ENCODE data around the gene CDH13. TPM values are rescaled to one million over a fixed set of nuclear protein-coding genes. Genes with fewer than 3 reads are reported as not detected.

Gene CDH13
- total RNA-seq, 4 donors from 2014 or later: 6.4 to 19.7 (median 11.7) TPM

DNA sequence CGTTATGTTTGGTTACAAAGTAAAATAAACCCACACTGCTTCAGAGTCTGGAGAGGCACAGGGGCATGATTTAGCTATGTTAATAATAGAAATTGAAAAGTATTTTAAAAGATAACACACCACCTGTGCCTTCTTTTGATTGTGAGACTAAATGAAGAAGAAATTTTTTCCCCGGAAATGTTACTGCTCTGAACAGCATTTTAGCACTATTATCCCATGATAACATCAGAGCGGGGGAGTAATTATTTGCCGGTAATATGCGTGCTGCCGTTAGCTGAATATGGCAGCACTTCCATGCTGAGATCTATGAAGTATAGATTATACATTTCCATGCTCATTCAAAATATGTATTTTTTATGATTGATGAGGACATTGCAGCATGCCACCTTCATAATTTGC lies 680.8 kb downstream of the CDH13 start:
- TF ChIP-seq, protein P1, sequence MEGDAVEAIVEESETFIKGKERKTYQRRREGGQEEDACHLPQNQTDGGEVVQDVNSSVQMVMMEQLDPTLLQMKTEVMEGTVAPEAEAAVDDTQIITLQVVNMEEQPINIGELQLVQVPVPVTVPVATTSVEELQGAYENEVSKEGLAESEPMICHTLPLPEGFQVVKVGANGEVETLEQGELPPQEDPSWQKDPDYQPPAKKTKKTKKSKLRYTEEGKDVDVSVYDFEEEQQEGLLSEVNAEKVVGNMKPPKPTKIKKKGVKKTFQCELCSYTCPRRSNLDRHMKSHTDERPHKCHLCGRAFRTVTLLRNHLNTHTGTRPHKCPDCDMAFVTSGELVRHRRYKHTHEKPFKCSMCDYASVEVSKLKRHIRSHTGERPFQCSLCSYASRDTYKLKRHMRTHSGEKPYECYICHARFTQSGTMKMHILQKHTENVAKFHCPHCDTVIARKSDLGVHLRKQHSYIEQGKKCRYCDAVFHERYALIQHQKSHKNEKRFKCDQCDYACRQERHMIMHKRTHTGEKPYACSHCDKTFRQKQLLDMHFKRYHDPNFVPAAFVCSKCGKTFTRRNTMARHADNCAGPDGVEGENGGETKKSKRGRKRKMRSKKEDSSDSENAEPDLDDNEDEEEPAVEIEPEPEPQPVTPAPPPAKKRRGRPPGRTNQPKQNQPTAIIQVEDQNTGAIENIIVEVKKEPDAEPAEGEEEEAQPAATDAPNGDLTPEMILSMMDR (IDR thresholded peaks at IDR 0.05; ENCODE audit: low read depth): no peak

DNA sequence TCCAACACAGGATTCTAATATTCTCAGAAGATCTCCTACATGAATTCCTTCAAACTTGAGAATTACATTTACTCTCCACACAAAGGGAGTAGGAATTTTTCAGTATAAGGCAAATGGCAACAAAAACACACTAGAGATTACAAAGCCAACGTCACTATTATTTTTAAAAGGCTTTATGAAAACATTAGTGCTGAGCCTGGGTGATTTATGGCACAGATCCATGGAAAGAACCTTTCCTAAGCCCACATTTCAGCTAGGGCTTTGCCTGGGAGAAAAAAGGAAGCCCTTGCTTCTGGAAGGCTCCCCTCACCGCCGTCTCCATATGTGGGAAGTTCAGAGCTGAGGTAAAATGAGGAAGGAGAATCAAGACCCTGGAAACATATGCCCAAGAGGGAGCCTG lies 681.6 kb downstream of the CDH13 start:
- TF ChIP-seq, protein P1 (IDR thresholded peaks at IDR 0.05; ENCODE audit: low read depth): no peak

DNA sequence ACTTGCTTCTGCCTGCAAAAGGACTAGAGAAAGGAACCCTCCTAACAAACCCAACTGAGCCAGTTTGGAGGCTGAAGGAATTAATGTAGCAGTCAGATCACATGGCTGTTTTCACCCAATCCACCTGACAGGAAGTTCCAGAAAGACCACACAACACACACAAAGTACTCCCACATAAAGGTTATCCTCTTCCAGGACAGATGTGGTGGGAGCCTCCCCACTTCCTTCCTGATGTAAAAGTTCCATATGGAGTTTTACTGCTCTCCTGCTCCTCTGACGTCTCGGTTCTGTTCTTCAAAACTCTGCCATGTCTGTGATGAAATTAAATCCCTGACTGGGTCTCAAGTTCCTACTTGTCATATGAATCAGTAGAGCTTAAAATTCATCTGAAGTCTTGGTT lies 684.0 kb downstream of the CDH13 start:
- TF ChIP-seq, protein P1 (IDR thresholded peaks at IDR 0.05; ENCODE audit: low read depth): no peak

DNA sequence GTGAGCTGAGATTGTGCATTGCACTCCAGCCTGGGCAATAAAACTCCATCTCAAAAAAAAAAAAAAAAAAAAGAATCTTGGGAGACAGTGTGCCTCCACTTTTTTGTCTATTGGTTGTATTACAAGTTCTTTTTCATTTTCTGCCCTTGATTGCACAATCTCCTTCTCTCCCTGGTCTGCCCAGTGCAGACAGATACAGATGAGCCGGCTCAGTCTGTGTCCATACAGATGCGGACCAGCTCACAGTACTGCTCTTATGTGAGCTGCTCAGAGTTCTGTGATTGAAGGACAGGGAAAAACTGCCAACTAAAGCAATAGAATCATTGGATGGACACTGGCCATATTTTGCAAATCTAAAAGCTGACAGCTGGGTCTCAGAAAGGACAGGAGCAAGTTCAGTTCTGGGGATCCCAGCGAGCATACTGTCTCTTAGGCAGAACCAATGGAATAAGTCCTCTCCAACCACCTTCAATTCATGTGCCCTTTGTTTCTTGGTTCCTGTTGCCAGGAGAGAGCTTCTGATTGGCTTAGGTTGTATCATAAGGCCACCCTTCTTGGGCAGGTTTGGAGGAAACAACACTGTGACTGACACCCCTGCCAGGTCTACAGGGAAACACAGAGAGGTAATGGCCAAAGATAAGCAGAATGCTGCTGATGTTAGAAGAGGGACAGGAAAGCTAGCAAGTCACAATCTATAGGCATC lies 685.4 kb downstream of the CDH13 start:
- TF ChIP-seq, protein P1 (IDR thresholded peaks at IDR 0.05; ENCODE audit: low read depth): no peak

DNA sequence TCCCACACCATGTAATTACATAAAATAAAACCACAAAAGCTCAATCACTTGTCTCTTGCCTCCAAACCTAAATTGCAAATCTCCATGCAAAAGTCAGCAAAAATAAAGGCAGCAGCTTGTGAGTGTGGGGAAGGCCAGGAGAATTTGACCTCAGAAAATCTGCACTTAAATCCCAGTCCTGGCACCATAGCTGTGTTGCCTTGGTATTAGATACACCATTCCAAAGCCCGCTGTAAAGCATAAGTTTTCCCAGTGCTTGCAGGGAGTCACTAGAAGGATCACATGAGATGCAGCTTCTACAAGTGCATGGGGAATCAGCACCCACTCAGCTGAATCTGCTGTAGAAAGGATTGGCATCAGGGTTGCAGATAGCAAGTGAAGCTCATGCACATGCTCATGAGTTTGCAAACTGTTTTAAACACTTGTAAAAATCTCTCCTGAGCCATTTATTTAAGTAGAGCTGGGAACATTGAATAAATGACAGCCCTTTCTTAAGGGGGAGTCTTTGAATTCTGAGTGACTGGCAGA lies 686.0 kb downstream of the CDH13 start:
- TF ChIP-seq, protein P1 (IDR thresholded peaks at IDR 0.05; ENCODE audit: low read depth): no peak

DNA sequence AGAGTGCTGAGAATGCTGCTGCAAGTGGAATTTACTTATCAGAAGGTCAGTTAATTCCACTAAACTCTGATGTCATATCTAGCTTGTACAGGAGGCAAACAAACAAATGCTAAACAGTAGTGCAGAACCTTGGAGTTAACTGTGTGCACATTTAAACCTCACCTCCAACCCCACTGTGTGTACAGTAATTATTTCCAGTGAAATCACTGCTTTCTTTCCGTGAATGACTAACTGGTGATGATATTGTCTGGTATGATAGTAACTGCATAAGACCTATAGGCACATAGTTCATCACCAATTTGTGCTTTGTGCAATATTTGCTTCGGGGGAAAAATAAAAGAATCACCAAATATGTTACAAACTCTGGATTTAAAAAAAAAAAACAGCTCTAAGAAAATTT lies 688.5 kb downstream of the CDH13 start:
- TF ChIP-seq, protein P1 (IDR thresholded peaks at IDR 0.05; ENCODE audit: low read depth): no peak

DNA sequence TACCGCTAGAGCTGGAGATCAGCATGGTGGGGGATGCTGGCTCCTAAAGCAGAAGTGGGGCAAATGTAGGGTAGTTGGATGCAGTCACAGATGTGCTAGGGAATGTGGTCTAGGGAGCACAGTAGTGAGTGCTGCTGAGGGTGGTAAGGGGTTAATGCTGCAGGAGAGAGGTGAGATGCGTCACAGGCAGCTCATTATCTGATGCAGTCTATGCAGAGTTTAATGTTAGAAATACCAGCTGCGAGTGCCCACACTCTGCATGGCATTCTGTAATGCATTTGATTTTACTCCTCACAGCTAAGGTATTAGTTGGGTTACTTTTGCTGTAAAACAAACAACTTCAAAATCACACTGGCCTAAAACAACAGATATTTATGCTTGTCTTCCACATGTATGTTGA lies 689.7 kb downstream of the CDH13 start:
- TF ChIP-seq, protein P1 (IDR thresholded peaks at IDR 0.05; ENCODE audit: low read depth): no peak
